ENCODE measurements around the gene AGL. TPM values are rescaled to one million over a fixed set of nuclear protein-coding genes. Genes with fewer than 3 reads are reported as not detected.
"Not testable (repeated sequence)": the region's sequence is repeated elsewhere in the genome, so short reads cannot be mapped to it uniquely, and the experiment has no call there.

AGL gene
- total and polyA plus RNA-seq, 10 of the 15 experiments (the other 5 are each of a cell fraction or from before 2014, with no cell fraction given): 5.6 to 21.6 (median 13.7) TPM

- no peak for TF ChIP-seq FOXM1 (IDR thresholded peaks at IDR 0.05; ENCODE audit: low read depth, low read length)
- TF ChIP-seq SRF (IDR thresholded peaks at IDR 0.05; ENCODE audit: low read depth in 2 of 2, low read length in 2 of 2): no peak
- TF ChIP-seq MEF2A (IDR thresholded peaks at IDR 0.05; ENCODE audit: insufficient read depth, low read depth, low read length): no peak
- no peak for TF ChIP-seq ZZZ3 (IDR thresholded peaks at IDR 0.05; ENCODE audit: control insufficient read depth, insufficient read length, low read depth)
- no peak for TF ChIP-seq ASH2L (IDR thresholded peaks at IDR 0.05; ENCODE audit: borderline replicate concordance, low read depth)
- no peak for TF ChIP-seq STAT1 (conservative IDR thresholded peaks at IDR 0.05)
These were observed 20.9 kb upstream of the AGL start (continued) for GRCh38 chr1:99829269-99829668.

DNA sequence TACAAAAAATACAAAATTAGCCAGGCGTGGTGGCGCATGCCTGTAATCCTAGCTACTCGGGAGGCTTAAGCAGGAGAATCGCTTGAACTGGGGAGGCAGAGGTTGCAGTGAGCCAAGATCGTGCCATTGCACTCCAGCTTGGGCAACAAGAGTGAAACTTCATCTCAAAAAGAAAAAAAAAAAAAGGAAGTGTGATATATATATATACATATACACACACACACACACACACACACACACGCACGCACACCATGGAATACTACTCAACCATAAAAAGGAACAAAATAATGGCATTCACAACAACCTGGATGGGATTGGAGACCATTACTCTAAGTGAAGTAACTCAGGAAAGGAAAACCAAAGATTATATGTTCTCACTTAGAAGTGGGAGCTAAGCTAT is 16.2 kb upstream of the AGL start:
- DNase-seq (ENCODE audit: low read depth, low spot score); POLR2A ChIA-PET; H3K4me1 ChIP-seq (ENCODE audit: control insufficient read depth, insufficient read depth, low read length); H3K27ac ChIP-seq (ENCODE audit: control insufficient read depth, insufficient read depth); FAIRE-seq; ATAC-seq; H3K4me2 ChIP-seq (ENCODE audit: control insufficient read depth, insufficient read depth); RAD21 ChIA-PET (ENCODE audit: unreplicated experiment); H3K9ac ChIP-seq (ENCODE audit: control insufficient read depth, insufficient read depth, low read length); H3K9me3 ChIP-seq (replicated peaks; ENCODE audit: control insufficient read depth, insufficient read depth, low read length); CTCF ChIA-PET; BruUV-seq (replicated peaks); intact Hi-C loops (cut with micrococcal nuclease; ENCODE audit: unreplicated experiment); H3K4me3 ChIP-seq; H4K20me1 ChIP-seq (ENCODE audit: control insufficient read depth, insufficient read depth); H3K79me2 ChIP-seq (ENCODE audit: control insufficient read depth, insufficient read depth, low read length); H3K27me3 ChIP-seq (replicated peaks in 1 of 2; ENCODE audit: control insufficient read depth in 2 of 2, insufficient read depth in 2 of 2, low read length in 1 of 2); H2AFZ ChIP-seq (ENCODE audit: control insufficient read depth, low read depth, low read length); H3K36me3 ChIP-seq (ENCODE audit: control insufficient read depth in 2 of 2, insufficient read depth in 2 of 2, low read length in 1 of 2); in situ Hi-C loops (cut with MboI): not testable (repeated sequence)
- SMC1A ChIA-PET (ENCODE audit: uncharacterized antibody, unreplicated experiment): interaction anchor here (0.7 kb wide), 1 partner anchor 9 kb away, joined by 3 read pairs; no protein-coding TSS in a partner anchor
- 80% methylated on average over 5 of the region's 7 CpGs for WGBS (ENCODE audit: insufficient coverage, insufficient replicate concordance, low lambda C conversion rate, missing lambda C conversion rate)

GRCh38 chr1:99836171-99837103 is 13.7 kb upstream of the AGL start:
- H4K20me1 ChIP-seq (ENCODE audit: control insufficient read depth, insufficient read depth); in situ Hi-C loops (cut with MboI); H3K4me1 ChIP-seq (ENCODE audit: control insufficient read depth, insufficient read depth, low read length); BruUV-seq (replicated peaks); H3K27ac ChIP-seq (ENCODE audit: control insufficient read depth, insufficient read depth); H2AFZ ChIP-seq (ENCODE audit: control insufficient read depth, low read depth, low read length); SMC1A ChIA-PET (ENCODE audit: uncharacterized antibody, unreplicated experiment); H3K79me2 ChIP-seq (ENCODE audit: control insufficient read depth, insufficient read depth, low read length); H3K4me2 ChIP-seq (ENCODE audit: control insufficient read depth, insufficient read depth); ATAC-seq; H3K36me3 ChIP-seq (ENCODE audit: control insufficient read depth in 2 of 2, insufficient read depth in 2 of 2, low read length in 1 of 2); POLR2A ChIA-PET; intact Hi-C loops (cut with micrococcal nuclease; ENCODE audit: unreplicated experiment); H3K9ac ChIP-seq (ENCODE audit: control insufficient read depth, insufficient read depth, low read length); H3K27me3 ChIP-seq (replicated peaks in 1 of 2; ENCODE audit: control insufficient read depth in 2 of 2, insufficient read depth in 2 of 2, low read length in 1 of 2); DNase-seq (ENCODE audit: low read depth, low spot score); FAIRE-seq; CTCF ChIA-PET; H3K4me3 ChIP-seq; H3K9me3 ChIP-seq (replicated peaks; ENCODE audit: control insufficient read depth, insufficient read depth, low read length); RAD21 ChIA-PET (ENCODE audit: unreplicated experiment): not testable (repeated sequence)
- 72% methylated on average over 7 of the region's 7 CpGs for WGBS (ENCODE audit: insufficient coverage, insufficient replicate concordance, low lambda C conversion rate, missing lambda C conversion rate)

DNA sequence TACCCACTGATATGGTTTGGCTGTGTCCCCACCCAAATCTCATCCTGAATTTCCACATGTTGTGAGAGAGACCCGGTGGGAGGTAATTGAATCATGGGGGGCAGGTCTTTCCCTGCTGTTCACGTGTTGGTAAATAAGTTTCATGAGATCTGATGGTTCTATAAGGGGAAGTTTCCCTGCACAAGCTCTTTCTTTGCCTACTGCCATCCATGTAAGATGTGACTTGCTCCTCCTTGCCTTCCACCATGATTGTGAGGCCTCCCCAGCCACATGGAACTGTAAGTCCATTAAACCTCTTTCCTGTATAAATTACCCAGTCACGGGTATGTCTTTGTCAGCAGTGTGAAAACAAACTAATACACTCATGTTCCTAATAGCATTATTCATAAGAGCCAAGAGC is 9.8 kb upstream of the AGL start:
- ATAC-seq; H2AFZ ChIP-seq (ENCODE audit: control insufficient read depth, low read depth, low read length); H3K4me3 ChIP-seq; RAD21 ChIA-PET (ENCODE audit: unreplicated experiment); H3K9ac ChIP-seq (ENCODE audit: control insufficient read depth, insufficient read depth, low read length); H3K9me3 ChIP-seq (replicated peaks; ENCODE audit: control insufficient read depth, insufficient read depth, low read length); H3K27ac ChIP-seq (ENCODE audit: control insufficient read depth, insufficient read depth); H3K79me2 ChIP-seq (ENCODE audit: control insufficient read depth, insufficient read depth, low read length); CTCF ChIA-PET; in situ Hi-C loops (cut with MboI); H3K36me3 ChIP-seq (ENCODE audit: control insufficient read depth in 2 of 2, insufficient read depth in 2 of 2, low read length in 1 of 2); FAIRE-seq; SMC1A ChIA-PET (ENCODE audit: uncharacterized antibody, unreplicated experiment); H3K4me1 ChIP-seq (ENCODE audit: control insufficient read depth, insufficient read depth, low read length); H3K27me3 ChIP-seq (replicated peaks in 1 of 2; ENCODE audit: control insufficient read depth in 2 of 2, insufficient read depth in 2 of 2, low read length in 1 of 2); POLR2A ChIA-PET; H3K4me2 ChIP-seq (ENCODE audit: control insufficient read depth, insufficient read depth); H4K20me1 ChIP-seq (ENCODE audit: control insufficient read depth, insufficient read depth); DNase-seq (ENCODE audit: low read depth, low spot score); BruUV-seq (replicated peaks); intact Hi-C loops (cut with micrococcal nuclease; ENCODE audit: unreplicated experiment): not testable (repeated sequence)
- 43% methylated on average over 3 of the region's 3 CpGs for WGBS (ENCODE audit: insufficient coverage, insufficient replicate concordance, low lambda C conversion rate, missing lambda C conversion rate)

Data from GM12878 (cell line).